ENCODE data around the gene FOS. TPM values are rescaled to one million over a fixed set of nuclear protein-coding genes. Genes with fewer than 3 reads are reported as not detected.
"Not testable (repeated sequence)": the region's sequence is repeated elsewhere in the genome, so short reads cannot be mapped to it uniquely, and the experiment has no call there.

The FOS gene
- total RNA-seq, 1 donor from 2014 or later, result 9.7 TPM

DNA sequence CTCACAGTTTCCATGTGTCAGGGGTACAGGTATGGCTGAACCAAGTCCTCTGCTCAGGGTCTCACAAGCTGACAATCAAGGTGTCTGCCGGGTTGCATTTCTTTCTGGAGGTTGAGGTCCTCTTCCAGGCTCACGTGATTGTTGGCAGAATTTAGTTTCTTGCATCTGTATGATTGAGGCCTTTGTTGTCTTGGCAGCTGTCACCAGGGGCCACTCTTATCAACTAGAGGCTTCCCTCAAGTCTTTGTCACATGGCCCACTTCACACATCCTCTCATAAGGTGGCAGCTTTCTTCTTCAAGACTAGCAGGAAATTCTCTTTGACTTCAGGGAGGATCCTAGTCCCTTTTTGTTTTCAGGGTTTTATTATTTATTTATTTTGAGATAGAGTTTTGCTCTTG is 46.0 kb upstream of the FOS start:
- DNase-seq, result no peak
- H3K27me3 ChIP-seq (ENCODE audit: low read depth), result no peaks in the 10 kb centered on the region
- H3K27ac ChIP-seq (replicated peaks), result no peak overlapping the region
- no peak overlapping the region for H3K4me3 ChIP-seq
- H3K36me3 ChIP-seq, result no peaks in the 10 kb centered on the region
- TF ChIP-seq, protein P1, sequence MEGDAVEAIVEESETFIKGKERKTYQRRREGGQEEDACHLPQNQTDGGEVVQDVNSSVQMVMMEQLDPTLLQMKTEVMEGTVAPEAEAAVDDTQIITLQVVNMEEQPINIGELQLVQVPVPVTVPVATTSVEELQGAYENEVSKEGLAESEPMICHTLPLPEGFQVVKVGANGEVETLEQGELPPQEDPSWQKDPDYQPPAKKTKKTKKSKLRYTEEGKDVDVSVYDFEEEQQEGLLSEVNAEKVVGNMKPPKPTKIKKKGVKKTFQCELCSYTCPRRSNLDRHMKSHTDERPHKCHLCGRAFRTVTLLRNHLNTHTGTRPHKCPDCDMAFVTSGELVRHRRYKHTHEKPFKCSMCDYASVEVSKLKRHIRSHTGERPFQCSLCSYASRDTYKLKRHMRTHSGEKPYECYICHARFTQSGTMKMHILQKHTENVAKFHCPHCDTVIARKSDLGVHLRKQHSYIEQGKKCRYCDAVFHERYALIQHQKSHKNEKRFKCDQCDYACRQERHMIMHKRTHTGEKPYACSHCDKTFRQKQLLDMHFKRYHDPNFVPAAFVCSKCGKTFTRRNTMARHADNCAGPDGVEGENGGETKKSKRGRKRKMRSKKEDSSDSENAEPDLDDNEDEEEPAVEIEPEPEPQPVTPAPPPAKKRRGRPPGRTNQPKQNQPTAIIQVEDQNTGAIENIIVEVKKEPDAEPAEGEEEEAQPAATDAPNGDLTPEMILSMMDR (IDR thresholded peaks at IDR 0.05; ENCODE audit: borderline replicate concordance), result no peak
- H3K4me1 ChIP-seq, result peaks cover 29% of the 10 kb centered on the region
- no peaks in the 10 kb centered on the region for H3K9me3 ChIP-seq (replicated peaks)
- intact Hi-C loops (cut with micrococcal nuclease), result no loop called here

DNA sequence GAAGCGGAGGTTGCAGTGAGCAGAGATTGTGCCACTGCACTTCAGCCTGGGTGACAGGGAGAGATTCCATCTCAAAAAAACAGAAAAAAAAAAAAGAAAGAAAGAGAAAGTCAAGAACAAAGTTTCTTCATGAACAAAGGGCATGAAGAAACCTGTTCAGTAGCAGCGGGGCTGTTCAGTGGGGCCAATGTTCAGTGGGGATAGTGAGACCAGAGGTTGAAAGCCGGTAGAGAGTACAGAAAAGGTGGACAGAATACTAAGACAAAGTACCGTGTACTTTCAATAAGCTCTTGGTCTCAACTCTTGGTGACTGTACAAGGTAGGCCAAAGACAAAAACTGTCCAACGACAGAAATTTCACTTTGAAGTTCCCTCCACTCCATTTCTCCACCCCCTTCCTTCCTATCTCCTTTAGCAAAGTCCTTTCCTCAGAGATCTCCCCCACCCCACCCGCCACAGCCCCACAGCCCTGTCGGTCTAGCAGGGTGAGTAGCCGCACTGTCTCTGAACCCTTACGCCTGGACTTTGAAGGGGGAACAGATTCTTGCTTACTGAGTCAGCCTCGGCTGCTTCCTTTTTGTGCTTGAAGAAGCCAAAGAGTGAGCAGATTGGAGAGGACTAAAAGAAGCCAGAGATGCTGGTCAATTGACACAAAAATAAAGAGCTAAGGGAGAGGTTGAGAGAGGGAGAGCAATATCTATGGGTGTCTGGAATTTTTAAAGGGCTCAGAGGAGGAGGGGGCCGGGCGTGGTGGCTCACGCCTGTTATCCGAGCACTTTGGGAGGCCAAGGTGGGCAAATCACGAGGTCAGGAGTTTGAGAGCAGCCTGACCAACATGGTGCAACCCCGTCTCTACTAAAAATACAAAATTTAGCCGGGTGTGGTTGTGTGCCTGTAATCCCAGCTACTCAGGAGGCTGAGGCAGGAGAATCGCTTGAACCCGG is 44.2 kb upstream of the FOS start:
- Histone ChIP-seq H3K9me3 (replicated peaks) (no peaks in the 10 kb centered on the region), H3K4me1 (peaks cover 45% of the 10 kb centered on the region), H3K27ac (replicated peaks) (peak overlapping the region; percentile 48), H3K27me3 (ENCODE audit: low read depth) (no peaks in the 10 kb centered on the region), H3K4me3 (no peak overlapping the region), H3K36me3 (no peaks in the 10 kb centered on the region)
- intact Hi-C loops (cut with micrococcal nuclease), result no loop called here
- DNase-seq, result peak; percentile 34
- TF ChIP-seq, protein P1 (IDR thresholded peaks at IDR 0.05; ENCODE audit: borderline replicate concordance), result no peak

DNA sequence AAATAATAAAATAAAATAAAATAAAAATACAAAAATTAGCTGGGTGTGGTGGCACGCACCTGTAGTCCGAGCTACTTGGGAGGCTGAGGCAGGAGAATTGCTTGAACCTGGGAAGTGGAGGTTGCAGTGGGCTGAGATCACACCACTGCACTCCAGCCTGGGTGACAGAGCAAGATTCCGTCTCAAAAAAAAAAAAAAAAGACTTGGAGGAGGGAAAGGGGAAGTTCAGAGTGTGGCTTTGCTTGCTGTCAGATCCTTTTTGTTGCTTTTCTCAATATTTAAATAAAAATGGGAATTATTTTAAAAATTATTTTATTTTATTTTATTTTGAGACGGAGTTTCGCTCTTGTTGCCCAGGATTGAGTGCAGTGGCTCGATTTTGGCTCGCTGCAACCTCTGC is 43.4 kb upstream of the FOS start:
- intact Hi-C loops (cut with micrococcal nuclease); DNase-seq: not testable (repeated sequence)
- H3K4me1 ChIP-seq, result peaks cover 40% of the 10 kb centered on the region

DNA sequence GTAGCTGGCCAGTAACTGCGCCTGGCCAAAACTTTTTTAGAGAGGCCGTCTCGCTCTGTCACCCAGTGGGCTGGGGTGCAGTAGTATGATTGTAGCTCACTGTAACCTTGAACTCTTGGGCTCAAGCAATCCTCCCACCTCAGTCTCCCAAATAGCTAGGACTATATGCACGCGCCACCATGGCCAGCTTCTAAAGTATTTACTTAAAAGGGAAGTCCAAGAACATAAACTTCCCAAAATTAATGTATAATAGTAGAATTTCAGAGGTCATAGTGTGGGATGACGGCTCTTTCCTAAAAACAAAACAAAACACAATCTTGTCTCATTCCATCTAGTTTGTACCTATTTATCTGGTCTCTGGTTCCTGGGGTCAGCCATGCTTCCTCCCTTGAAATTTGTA is 42.2 kb upstream of the FOS start:
- TF ChIP-seq, protein P1 (IDR thresholded peaks at IDR 0.05; ENCODE audit: borderline replicate concordance), result no peak
- no peaks in the 10 kb centered on the region for H3K9me3 ChIP-seq (replicated peaks)
- H3K4me3 ChIP-seq, result no peak overlapping the region
- H3K27me3 ChIP-seq (ENCODE audit: low read depth), result no peaks in the 10 kb centered on the region
- no peak for DNase-seq
- intact Hi-C loops (cut with micrococcal nuclease), result no loop called here
- H3K4me1 ChIP-seq, result peaks cover 33% of the 10 kb centered on the region
- peak overlapping the region; percentile 90 for H3K27ac ChIP-seq (replicated peaks)
- no peaks in the 10 kb centered on the region for H3K36me3 ChIP-seq

More for the DNA sequence above, 43.4 kb upstream of the FOS start:
- H3K27me3 ChIP-seq (ENCODE audit: low read depth); H3K36me3 ChIP-seq; H3K4me3 ChIP-seq; H3K9me3 ChIP-seq (replicated peaks): not testable (repeated sequence)
- H3K27ac ChIP-seq (replicated peaks), result peak overlapping the region; percentile 48

DNA sequence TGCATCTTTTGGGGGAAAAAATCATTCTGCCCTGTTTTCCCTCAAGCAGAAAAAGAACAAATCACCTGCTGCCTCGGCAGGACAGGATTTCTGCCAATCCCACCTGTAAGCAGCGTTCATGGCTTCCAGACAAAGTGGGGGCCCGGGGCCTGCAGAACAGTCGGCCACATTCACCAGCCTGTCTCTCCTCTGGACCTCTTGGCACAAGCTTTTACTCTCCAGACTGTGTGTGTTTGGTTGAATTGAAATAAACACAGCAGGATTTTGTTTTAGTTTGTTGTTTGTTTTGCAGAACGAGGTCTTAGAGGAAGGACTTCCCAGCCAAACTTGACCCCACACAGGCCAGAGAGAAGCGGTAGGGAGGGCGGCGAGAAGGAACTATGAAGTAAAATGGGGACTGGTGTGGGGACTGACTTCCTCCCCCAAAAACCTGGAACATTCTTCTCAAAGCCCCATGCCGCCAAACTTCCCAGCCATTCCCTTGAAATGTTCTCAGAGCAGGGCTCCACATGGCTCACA is 41.7 kb upstream of the FOS start:
- TF ChIP-seq, protein P1 (IDR thresholded peaks at IDR 0.05; ENCODE audit: borderline replicate concordance), result no peak
- intact Hi-C loops (cut with micrococcal nuclease), result no loop called here
- no peak overlapping the region for H3K4me3 ChIP-seq

More for the DNA sequence above, 41.7 kb upstream of the FOS start:
- Histone ChIP-seq H3K36me3 (no peaks in the 10 kb centered on the region), H3K27ac (replicated peaks) (peak overlapping the region; percentile 90), H3K4me1 (peaks cover 33% of the 10 kb centered on the region), H3K27me3 (ENCODE audit: low read depth) (no peaks in the 10 kb centered on the region), H3K9me3 (replicated peaks) (no peaks in the 10 kb centered on the region)
- DNase-seq, result no peak

All from left ventricle myocardium inferior (tissue), 1 donor.